Thymus (tissue), 11 donors: ENCODE measurements around the gene BACH2. TPM values are rescaled to one million over a fixed set of nuclear protein-coding genes. Genes with fewer than 3 reads are reported as not detected.
A peak's percentile ranks its signal among the peaks of the same experiment; 100 is the strongest.
"Not testable (repeated sequence)": the region's sequence is repeated elsewhere in the genome, so short reads cannot be mapped to it uniquely, and the experiment has no call there.

Source experiments
- DNase-seq, 9 donors: peaks; one replicate each; pipeline ENCODE4 v3.0.0-alpha.2; 2013; ENCODE audit warnings: low spot score in 9 of 9, low read depth in 6 of 9, missing footprints in 1 of 9
- H3K27ac ChIP-seq, 2 donors: one replicate each; pipeline ENCODE4 v1.5.1; 2013; ENCODE audit warnings: control low read depth in 1 of 2, low read depth in 1 of 2, low read length in 1 of 2, mild to moderate bottlenecking in 1 of 2, moderate library complexity in 1 of 2
- H3K27me3 ChIP-seq, 2 donors: one replicate each; pipeline ENCODE4 v1.5.1; 2013; ENCODE audit warnings: low read length in 1 of 2; ENCODE audit not compliant: control insufficient read depth in 2 of 2, insufficient read depth in 1 of 2
- H3K36me3 ChIP-seq, 2 donors: one replicate each; pipeline ENCODE4 v1.5.1; 2013; ENCODE audit warnings: low read length in 1 of 2, mild to moderate bottlenecking in 1 of 2, moderate library complexity in 1 of 2; ENCODE audit not compliant: control insufficient read depth in 2 of 2, insufficient read depth in 2 of 2
- H3K4me1 ChIP-seq, 2 donors: one replicate each; pipeline ENCODE4 v1.5.1; 2013; ENCODE audit warnings: low read length in 2 of 2; ENCODE audit not compliant: control insufficient read depth in 2 of 2, insufficient read depth in 2 of 2
- H3K4me3 ChIP-seq, 2 donors: one replicate each; pipeline ENCODE4 v1.5.1; 2013; ENCODE audit warnings: low read length in 2 of 2, control low read depth in 1 of 2, mild to moderate bottlenecking in 1 of 2
- H3K9me3 ChIP-seq, 2 donors: one replicate each; pipeline ENCODE4 v1.5.1; 2013; ENCODE audit warnings: low read length in 1 of 2, mild to moderate bottlenecking in 1 of 2; ENCODE audit not compliant: control insufficient read depth in 2 of 2, insufficient read depth in 1 of 2
- WGBS: extraction: QIAGEN DNeasy Blood & Tissue Kit; methylation state at CpG from one replicate; pipeline ENCODE4 v1.1.7; 2013; 5-methylcytosine and 5-hydroxymethylcytosine counted together
- polyA plus RNA-seq: library from polyadenylated mRNA; stranded (reverse); fragments of 200-250 nt; gene quantifications from one replicate; pipeline ENCODE4 v1.2.3, GENCODE V29; 2013
- total RNA-seq: library from RNA; stranded (reverse); fragments of 120-200 nt; gene quantifications from one replicate; pipeline ENCODE4 v1.2.4, GENCODE V29; 2013
- donor health status: healthy.

Gene BACH2
- total and polyA plus RNA-seq, 2 donors = 12.3 to 12.7 TPM

- H3K36me3 ChIP-seq = peaks cover 0 to 4% of the 10 kb centered on the region in 2 donors
- no peaks in the 10 kb centered on the region for H3K27me3 ChIP-seq
- no peak for DNase-seq
- H3K27ac ChIP-seq = peak overlapping the region in 1 of 2 donors; percentile 10
- peaks cover 5 to 13% of the 10 kb centered on the region in 2 donors for H3K4me1 ChIP-seq
- H3K4me3 ChIP-seq = no peak overlapping the region
- WGBS = 89% methylated on average over 3 of the region's 3 CpGs
- no peaks in the 10 kb centered on the region for H3K9me3 ChIP-seq
Observed at GRCh38 chr6:90072501-90072900, 224.1 kb downstream of the BACH2 start.

- Histone ChIP-seq H3K27me3 (no peaks in the 10 kb centered on the region), H3K4me3 (no peak overlapping the region), H3K4me1 (peaks cover 5 to 9% of the 10 kb centered on the region in 2 donors), H3K9me3 (no peaks in the 10 kb centered on the region), H3K36me3 (peaks cover 0 to 4% of the 10 kb centered on the region in 2 donors), H3K27ac (no peak overlapping the region)
- no peak for DNase-seq
- WGBS = 96% methylated on average over 12 of the region's 12 CpGs
Observed at GRCh38 chr6:90068703-90069523, 227.7 kb downstream of the BACH2 start.

- Histone ChIP-seq H3K27me3 (no peaks in the 10 kb centered on the region), H3K4me1 (peaks cover 5 to 7% of the 10 kb centered on the region in 2 donors), H3K36me3 (peaks cover 0 to 4% of the 10 kb centered on the region in 2 donors), H3K4me3 (no peak overlapping the region), H3K9me3 (no peaks in the 10 kb centered on the region), H3K27ac (no peak overlapping the region)
- no peak for DNase-seq
- WGBS = 91% methylated on average over 2 of the region's 2 CpGs
Observed at GRCh38 chr6:90068264-90068663, 228.4 kb downstream of the BACH2 start.

GRCh38 chr6:90066697-90067096 lies 229.9 kb downstream of the BACH2 start:
- Histone ChIP-seq H3K36me3 (peaks cover 0 to 7% of the 10 kb centered on the region in 2 donors), H3K9me3 (no peaks in the 10 kb centered on the region), H3K27ac (no peak overlapping the region), H3K4me3 (no peak overlapping the region), H3K4me1 (no peaks in the 10 kb centered on the region), H3K27me3 (no peaks in the 10 kb centered on the region)
- no peak for DNase-seq
- WGBS = 98% methylated on average over 4 of the region's 4 CpGs

DNA sequence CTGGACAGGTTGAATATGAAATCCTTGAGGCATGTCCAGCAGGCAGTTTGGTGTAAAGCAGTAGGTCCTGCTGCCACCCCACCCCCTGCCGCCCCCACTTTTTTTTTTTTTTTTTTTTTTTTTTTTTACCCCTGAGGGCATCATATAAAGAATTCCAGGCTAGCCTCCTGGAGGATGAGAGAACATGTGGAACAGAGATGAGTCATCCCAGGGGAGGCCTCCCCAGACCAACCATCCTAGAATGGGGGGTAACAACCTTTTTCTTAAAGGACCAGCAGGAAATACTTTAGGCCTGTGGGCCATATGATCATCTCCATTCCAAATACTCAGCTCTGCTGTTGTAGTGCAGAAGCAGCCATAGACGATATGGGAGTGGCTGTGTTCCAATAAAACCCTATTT lies 231.5 kb downstream of the BACH2 start:
- no peak for DNase-seq
- Histone ChIP-seq H3K9me3 (no peaks in the 10 kb centered on the region), H3K4me3 (no peak overlapping the region), H3K27ac (no peak overlapping the region), H3K36me3 (peaks cover 0 to 4% of the 10 kb centered on the region in 2 donors), H3K27me3 (no peaks in the 10 kb centered on the region), H3K4me1 (no peaks in the 10 kb centered on the region)
- WGBS = 92% methylated on average over 2 of the region's 2 CpGs

DNA sequence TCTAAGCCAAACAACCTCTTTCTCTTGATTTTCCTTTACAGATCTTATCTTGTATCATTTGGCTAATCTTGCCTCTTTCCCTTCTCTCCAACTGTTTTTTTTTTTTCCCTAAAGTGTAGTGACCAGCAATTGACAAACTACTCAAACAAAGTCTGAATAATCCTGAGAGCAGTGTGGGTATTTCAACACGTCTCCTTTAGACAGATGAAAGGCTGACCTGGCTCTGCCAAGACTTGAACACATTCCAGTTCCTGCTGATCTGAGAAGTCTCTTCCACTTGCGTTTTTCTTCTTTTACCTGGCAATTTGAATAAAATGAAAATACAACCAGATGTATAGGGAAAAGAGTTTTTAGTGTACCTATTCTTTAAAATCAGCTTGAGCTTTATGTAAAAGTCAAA lies 234.0 kb downstream of the BACH2 start:
- Histone ChIP-seq H3K4me3 (no peak overlapping the region), H3K36me3 (peaks cover 0 to 4% of the 10 kb centered on the region in 2 donors), H3K4me1 (no peaks in the 10 kb centered on the region), H3K9me3 (no peaks in the 10 kb centered on the region), H3K27me3 (no peaks in the 10 kb centered on the region), H3K27ac (no peak overlapping the region)
- DNase-seq = no peak
- 92% methylated on average over 2 of the region's 2 CpGs for WGBS

GRCh38 chr6:90062051-90062450 lies 234.6 kb downstream of the BACH2 start:
- no peak overlapping the region for H3K27ac ChIP-seq
- H3K4me3 ChIP-seq = no peak overlapping the region
- 85% methylated on average over 4 of the region's 4 CpGs for WGBS
- no peaks in the 10 kb centered on the region for H3K27me3 ChIP-seq
- H3K36me3 ChIP-seq = peaks cover 0 to 4% of the 10 kb centered on the region in 2 donors
- H3K9me3 ChIP-seq = no peaks in the 10 kb centered on the region
- no peaks in the 10 kb centered on the region for H3K4me1 ChIP-seq
- no peak for DNase-seq

- H3K4me3 ChIP-seq, H3K27me3 ChIP-seq, H3K27ac ChIP-seq, H3K4me1 ChIP-seq, H3K36me3 ChIP-seq, H3K9me3 ChIP-seq, DNase-seq: not testable (repeated sequence)
- 82% methylated on average over 3 of the region's 3 CpGs for WGBS
Observed at GRCh38 chr6:90059178-90059577, 237.5 kb downstream of the BACH2 start.

DNA sequence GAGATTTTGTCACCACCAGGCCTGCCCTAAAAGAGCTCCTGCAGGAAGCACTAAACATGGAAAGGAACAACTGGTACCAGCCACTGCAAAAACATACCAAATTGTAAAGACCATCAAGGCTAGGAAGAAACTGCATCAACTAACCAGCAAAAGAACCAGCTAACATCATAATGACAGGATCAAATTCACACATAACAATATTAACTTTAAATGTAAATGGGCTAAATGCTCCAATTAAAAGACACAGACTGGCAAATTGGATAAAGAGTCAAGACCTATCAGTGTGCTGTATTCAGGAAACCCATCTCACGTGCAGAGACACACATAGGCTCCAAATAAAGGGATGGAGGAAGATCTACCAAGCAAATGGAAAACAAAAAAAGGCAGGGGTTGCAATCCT lies 240.7 kb downstream of the BACH2 start:
- not testable (repeated sequence) for H3K27me3 ChIP-seq, DNase-seq

More for the DNA sequence above, 240.7 kb downstream of the BACH2 start:
- H3K4me1 ChIP-seq, H3K9me3 ChIP-seq, H3K27ac ChIP-seq, H3K36me3 ChIP-seq, H3K4me3 ChIP-seq: not testable (repeated sequence)
- WGBS = 100% methylated on average over 1 of the region's 1 CpG
